Measurements from ENCODE around the gene PRKAG2.

The PRKAG2 gene

DNA sequence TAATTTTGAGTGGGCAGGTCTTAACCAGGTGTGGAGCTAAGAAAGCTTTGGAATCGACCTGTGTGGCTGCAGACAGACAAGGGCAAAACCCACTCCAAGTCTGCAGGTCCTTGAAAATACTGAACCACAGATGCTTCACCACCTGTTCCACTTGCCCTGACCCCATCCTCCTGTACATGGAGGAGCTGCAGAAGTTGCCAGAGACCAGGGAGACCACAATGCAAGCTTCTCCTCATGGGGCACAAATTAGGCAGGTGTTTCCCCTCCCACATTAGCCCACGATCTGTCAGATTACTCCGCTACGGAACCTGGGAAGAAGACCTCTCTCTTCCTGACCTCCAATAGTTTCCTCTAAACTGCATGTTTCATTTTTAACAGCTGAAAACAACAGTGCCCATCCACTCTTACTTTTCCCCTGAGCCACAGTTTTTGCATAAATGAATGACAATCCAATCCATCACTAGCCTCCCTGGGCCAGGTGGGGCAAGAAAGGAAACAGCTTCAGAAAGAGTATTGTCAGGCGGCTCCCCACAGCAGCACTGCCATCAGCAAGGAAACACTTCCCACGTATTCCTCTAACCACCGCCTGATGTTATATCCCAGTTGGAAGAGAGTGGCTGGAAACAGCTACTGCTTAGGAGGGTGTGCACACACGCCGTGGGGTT is 141.6 kb downstream of the PRKAG2 start:
- Histone ChIP-seq H3K4me2 (ENCODE audit: low read depth, low read length, poor library complexity, severe bottlenecking) (no peak overlapping the region), H3K9me3 (ENCODE audit: insufficient read depth, low read length) (no peaks in the 10 kb centered on the region), H4K20me1 (ENCODE audit: low read depth, low read length) (no peaks in the 10 kb centered on the region), H2AFZ (ENCODE audit: low read depth, low read length, severe bottlenecking) (no peak overlapping the region), H3K27me3 (ENCODE audit: low read length) (no peaks in the 10 kb centered on the region), H3K27ac (ENCODE audit: low read depth, low read length) (no peak overlapping the region), H3K9me2 (replicated peaks; ENCODE audit: insufficient read depth, low read length) (no peaks in the 10 kb centered on the region), H3K9ac (ENCODE audit: low read length) (no peak overlapping the region), H3F3A (ENCODE audit: insufficient read depth) (no peaks in the 10 kb centered on the region), H3K79me2 (ENCODE audit: insufficient read depth, low read length) (no peaks in the 10 kb centered on the region), H3K4me3 (ENCODE audit: insufficient read depth, low read length, poor library complexity, severe bottlenecking) (no peak overlapping the region), H3K36me3 (ENCODE audit: low read length) (no peaks in the 10 kb centered on the region)
- no peak for TF ChIP-seq EZH2phosphoT487 (conservative IDR thresholded peaks at IDR 0.05; ENCODE audit: low read length)
- TF ChIP-seq, protein P1, sequence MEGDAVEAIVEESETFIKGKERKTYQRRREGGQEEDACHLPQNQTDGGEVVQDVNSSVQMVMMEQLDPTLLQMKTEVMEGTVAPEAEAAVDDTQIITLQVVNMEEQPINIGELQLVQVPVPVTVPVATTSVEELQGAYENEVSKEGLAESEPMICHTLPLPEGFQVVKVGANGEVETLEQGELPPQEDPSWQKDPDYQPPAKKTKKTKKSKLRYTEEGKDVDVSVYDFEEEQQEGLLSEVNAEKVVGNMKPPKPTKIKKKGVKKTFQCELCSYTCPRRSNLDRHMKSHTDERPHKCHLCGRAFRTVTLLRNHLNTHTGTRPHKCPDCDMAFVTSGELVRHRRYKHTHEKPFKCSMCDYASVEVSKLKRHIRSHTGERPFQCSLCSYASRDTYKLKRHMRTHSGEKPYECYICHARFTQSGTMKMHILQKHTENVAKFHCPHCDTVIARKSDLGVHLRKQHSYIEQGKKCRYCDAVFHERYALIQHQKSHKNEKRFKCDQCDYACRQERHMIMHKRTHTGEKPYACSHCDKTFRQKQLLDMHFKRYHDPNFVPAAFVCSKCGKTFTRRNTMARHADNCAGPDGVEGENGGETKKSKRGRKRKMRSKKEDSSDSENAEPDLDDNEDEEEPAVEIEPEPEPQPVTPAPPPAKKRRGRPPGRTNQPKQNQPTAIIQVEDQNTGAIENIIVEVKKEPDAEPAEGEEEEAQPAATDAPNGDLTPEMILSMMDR (IDR thresholded peaks at IDR 0.05; ENCODE audit: insufficient read depth, low read length, poor library complexity, severe bottlenecking), result no peak

DNA sequence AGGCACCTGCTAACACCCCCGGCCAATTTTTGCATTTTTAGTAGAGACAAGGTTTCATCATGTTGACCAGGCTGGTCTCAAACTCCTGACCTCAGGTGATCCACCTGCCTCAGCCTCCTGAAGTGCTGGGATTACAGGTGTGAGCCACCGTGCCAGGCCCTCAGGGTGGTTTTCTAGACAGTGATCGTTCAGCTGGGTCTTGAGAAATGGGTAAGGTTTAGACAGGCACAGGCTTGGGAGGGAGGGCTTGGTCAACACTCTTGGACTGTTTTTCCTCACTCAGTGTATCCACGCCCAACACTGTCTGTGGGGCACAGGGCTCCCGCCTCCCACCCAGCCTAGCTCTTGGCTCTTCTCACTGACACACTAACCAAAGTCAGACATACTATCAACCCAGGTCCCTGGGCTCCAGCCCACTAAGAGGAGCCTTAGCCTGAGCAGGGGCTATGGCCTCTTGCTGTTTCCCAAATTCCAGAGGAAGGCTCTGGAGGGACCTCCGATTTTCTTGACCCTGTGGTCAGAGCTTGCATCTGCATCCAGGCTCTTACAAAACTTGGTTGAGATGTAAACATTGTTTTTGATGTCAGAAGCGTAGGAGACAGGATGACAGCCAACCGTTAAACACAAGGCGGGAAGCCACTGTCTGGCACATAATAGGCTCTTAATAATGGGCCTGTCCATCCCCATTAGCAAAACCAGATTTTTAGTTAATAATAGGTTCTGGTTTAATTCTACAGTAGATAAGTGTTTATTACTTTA is 143.9 kb downstream of the PRKAG2 start:
- Histone ChIP-seq H3K4me2 (ENCODE audit: low read depth, low read length, poor library complexity, severe bottlenecking) (no peak overlapping the region), H3K27ac (ENCODE audit: low read depth, low read length) (no peak overlapping the region)

DNA sequence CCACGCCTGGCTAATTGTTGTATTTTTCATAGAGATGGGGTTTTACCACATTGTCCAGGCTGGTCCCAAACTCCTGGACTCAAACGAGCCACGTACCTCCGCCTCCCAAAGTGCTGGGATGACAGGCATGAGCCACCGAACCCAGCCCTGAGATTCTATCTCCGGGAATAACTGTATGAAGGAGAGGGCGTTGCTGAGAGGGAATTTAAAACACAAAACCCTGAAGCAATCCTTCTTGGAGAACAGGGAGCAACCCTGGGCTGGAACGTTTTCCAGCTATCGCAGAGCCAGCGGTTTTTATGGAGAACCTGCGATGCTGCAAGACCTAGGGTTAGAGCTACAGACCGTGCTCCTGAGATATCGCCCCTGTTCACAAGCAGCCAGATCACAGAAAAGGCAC is 144.6 kb downstream of the PRKAG2 start:
- Histone ChIP-seq H3K9me3 (ENCODE audit: insufficient read depth, low read length) (no peaks in the 10 kb centered on the region), H2AFZ (ENCODE audit: low read depth, low read length, severe bottlenecking) (no peak overlapping the region), H3K9me2 (replicated peaks; ENCODE audit: insufficient read depth, low read length) (no peaks in the 10 kb centered on the region), H3K27me3 (ENCODE audit: low read length) (no peaks in the 10 kb centered on the region), H3K27ac (ENCODE audit: low read depth, low read length) (no peak overlapping the region), H3K36me3 (ENCODE audit: low read length) (no peaks in the 10 kb centered on the region), H3K79me2 (ENCODE audit: insufficient read depth, low read length) (no peaks in the 10 kb centered on the region), H3K4me3 (ENCODE audit: insufficient read depth, low read length, poor library complexity, severe bottlenecking) (no peak overlapping the region), H4K20me1 (ENCODE audit: low read depth, low read length) (no peaks in the 10 kb centered on the region), H3K4me2 (ENCODE audit: low read depth, low read length, poor library complexity, severe bottlenecking) (no peak overlapping the region), H3K9ac (ENCODE audit: low read length) (no peak overlapping the region), H3F3A (ENCODE audit: insufficient read depth) (no peaks in the 10 kb centered on the region)
- TF ChIP-seq EZH2phosphoT487 (conservative IDR thresholded peaks at IDR 0.05; ENCODE audit: low read length), result no peak
- TF ChIP-seq, protein P1 (IDR thresholded peaks at IDR 0.05; ENCODE audit: insufficient read depth, low read length, poor library complexity, severe bottlenecking), result no peak

More for the DNA sequence above, 143.9 kb downstream of the PRKAG2 start:
- Histone ChIP-seq H3K36me3 (ENCODE audit: low read length) (no peaks in the 10 kb centered on the region), H3K9me3 (ENCODE audit: insufficient read depth, low read length) (no peaks in the 10 kb centered on the region), H3K79me2 (ENCODE audit: insufficient read depth, low read length) (no peaks in the 10 kb centered on the region), H2AFZ (ENCODE audit: low read depth, low read length, severe bottlenecking) (no peak overlapping the region), H3K9ac (ENCODE audit: low read length) (no peak overlapping the region), H3F3A (ENCODE audit: insufficient read depth) (no peaks in the 10 kb centered on the region), H3K9me2 (replicated peaks; ENCODE audit: insufficient read depth, low read length) (no peaks in the 10 kb centered on the region), H3K4me3 (ENCODE audit: insufficient read depth, low read length, poor library complexity, severe bottlenecking) (no peak overlapping the region), H3K27me3 (ENCODE audit: low read length) (no peaks in the 10 kb centered on the region), H4K20me1 (ENCODE audit: low read depth, low read length) (no peaks in the 10 kb centered on the region)
- TF ChIP-seq, protein P1 (IDR thresholded peaks at IDR 0.05; ENCODE audit: insufficient read depth, low read length, poor library complexity, severe bottlenecking), result no peak
- TF ChIP-seq EZH2phosphoT487 (conservative IDR thresholded peaks at IDR 0.05; ENCODE audit: low read length), result no peak
